HEK293 (cell line): ENCODE measurements around the gene PRKCZ.

Experiments
- MEIS1 ChIP-seq: sonication (generic); formaldehyde crosslinking; IDR thresholded peaks from 2 replicates; pipeline ENCODE4 v1.8.1; 2022; ENCODE audit warnings: missing genetic modification reagents, mild to moderate bottlenecking, borderline replicate concordance
- ZBTB7A ChIP-seq: fragments of 450-650 bp; formaldehyde crosslinking; IDR thresholded peaks from 2 replicates; pipeline ENCODE4 v1.5.1; 2016; ENCODE audit warnings: low read depth, missing biosample characterization, missing genetic modification characterization
- ZNF121 ChIP-seq: fragments of 450-650 bp; formaldehyde crosslinking; IDR thresholded peaks from 2 replicates; pipeline ENCODE4 v1.5.1; 2016; ENCODE audit warnings: missing biosample characterization, missing genetic modification characterization
- ZNF324 ChIP-seq: fragments of 450-650 bp; formaldehyde crosslinking; IDR thresholded peaks from 2 replicates; pipeline ENCODE4 v1.5.1; 2016; ENCODE audit warnings: missing biosample characterization, missing genetic modification characterization
- ZNF391 ChIP-seq: fragments of 450-650 bp; formaldehyde crosslinking; IDR thresholded peaks from 2 replicates; pipeline ENCODE4 v1.5.1; 2016; ENCODE audit warnings: low read depth, missing biosample characterization, missing genetic modification characterization, borderline replicate concordance
- ZNF501 ChIP-seq: fragments of 450-650 bp; formaldehyde crosslinking; IDR thresholded peaks from 2 replicates; pipeline ENCODE4 v1.5.1; 2016; ENCODE audit warnings: missing biosample characterization, missing genetic modification characterization
- ZNF629 ChIP-seq: fragments of 450-650 bp; formaldehyde crosslinking; IDR thresholded peaks from 2 replicates; pipeline ENCODE4 v1.5.1; 2017; ENCODE audit warnings: missing biosample characterization, missing genetic modification characterization
- ZNF660 ChIP-seq: fragments of 450-650 bp; IDR thresholded peaks from 2 replicates; pipeline ENCODE4 v1.5.1; 2018; ENCODE audit warnings: missing biosample characterization, mild to moderate bottlenecking, missing genetic modification characterization
- ZNF830 ChIP-seq: fragments of 450-650 bp; IDR thresholded peaks from 2 replicates; pipeline ENCODE4 v1.5.0; 2018; ENCODE audit warnings: missing biosample characterization, missing genetic modification characterization, low read depth, mild to moderate bottlenecking, moderate library complexity
- TF ChIP-seq, protein P1 (sequence below): fragments of 450-650 bp; formaldehyde crosslinking; IDR thresholded peaks from 2 replicates; pipeline ENCODE4 v1.5.1; 2017; ENCODE audit warnings: missing biosample characterization, mild to moderate bottlenecking, missing genetic modification characterization, moderate library complexity
- TF ChIP-seq, protein P2 (sequence below): fragments of 450-650 bp; formaldehyde crosslinking; IDR thresholded peaks from 2 replicates; pipeline ENCODE4 v1.5.1; 2016; ENCODE audit warnings: missing biosample characterization, missing genetic modification characterization
- TF ChIP-seq, protein P3 (sequence below): fragments of 450-650 bp; formaldehyde crosslinking; IDR thresholded peaks from 2 replicates; pipeline ENCODE4 v1.5.1; 2016; ENCODE audit warnings: missing biosample characterization, missing genetic modification characterization

DNA sequence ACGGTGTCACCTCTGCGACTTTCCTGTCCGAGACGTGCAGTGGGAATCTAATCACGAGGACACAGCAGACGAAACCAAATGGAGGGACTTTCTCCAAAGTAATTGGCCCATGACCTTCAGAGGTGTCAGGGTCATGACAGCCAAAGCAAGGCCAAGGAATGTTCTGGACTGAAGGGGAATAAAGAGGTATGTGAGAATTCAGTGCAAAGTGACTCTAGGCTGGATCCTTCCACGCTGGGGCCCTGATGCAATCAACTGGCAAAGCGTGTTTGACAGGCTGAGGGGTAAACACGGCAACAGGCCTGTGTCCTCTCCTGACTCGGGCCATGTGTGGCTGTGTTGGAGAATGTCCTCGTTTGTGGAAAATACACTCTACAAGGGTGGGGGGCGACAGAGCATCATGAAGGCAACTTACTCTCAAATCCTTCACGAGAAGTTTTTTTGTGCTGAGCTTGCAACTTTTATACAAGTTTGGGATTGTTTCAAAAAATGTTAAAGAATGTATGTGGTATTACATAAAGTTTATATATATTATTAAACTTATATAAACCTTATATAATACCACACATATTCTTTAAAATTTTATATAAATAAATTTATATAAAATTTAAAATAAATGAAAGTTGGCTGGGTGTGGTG, 48.3 kb upstream of the PRKCZ start:
- TF ChIP-seq ZNF830 (tag by site-specific recombination) (no peak), ZNF660 (tag by site-specific recombination) (no peak), MEIS1 (CRISPR knock-in tag) (no peak), ZBTB7A (no peak), ZNF391 (tag by site-specific recombination) (no peak), ZNF324 (tag by site-specific recombination) (no peak), ZNF629 (tag by site-specific recombination) (no peak), ZNF501 (no peak), ZNF121 (tag by site-specific recombination) (no peak)
- TF ChIP-seq, protein P1, sequence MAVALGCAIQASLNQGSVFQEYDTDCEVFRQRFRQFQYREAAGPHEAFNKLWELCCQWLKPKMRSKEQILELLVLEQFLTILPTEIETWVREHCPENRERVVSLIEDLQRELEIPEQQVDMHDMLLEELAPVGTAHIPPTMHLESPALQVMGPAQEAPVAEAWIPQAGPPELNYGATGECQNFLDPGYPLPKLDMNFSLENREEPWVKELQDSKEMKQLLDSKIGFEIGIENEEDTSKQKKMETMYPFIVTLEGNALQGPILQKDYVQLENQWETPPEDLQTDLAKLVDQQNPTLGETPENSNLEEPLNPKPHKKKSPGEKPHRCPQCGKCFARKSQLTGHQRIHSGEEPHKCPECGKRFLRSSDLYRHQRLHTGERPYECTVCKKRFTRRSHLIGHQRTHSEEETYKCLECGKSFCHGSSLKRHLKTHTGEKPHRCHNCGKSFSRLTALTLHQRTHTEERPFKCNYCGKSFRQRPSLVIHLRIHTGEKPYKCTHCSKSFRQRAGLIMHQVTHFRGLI (tag by site-specific recombination): no peak
- TF ChIP-seq, protein P2, sequence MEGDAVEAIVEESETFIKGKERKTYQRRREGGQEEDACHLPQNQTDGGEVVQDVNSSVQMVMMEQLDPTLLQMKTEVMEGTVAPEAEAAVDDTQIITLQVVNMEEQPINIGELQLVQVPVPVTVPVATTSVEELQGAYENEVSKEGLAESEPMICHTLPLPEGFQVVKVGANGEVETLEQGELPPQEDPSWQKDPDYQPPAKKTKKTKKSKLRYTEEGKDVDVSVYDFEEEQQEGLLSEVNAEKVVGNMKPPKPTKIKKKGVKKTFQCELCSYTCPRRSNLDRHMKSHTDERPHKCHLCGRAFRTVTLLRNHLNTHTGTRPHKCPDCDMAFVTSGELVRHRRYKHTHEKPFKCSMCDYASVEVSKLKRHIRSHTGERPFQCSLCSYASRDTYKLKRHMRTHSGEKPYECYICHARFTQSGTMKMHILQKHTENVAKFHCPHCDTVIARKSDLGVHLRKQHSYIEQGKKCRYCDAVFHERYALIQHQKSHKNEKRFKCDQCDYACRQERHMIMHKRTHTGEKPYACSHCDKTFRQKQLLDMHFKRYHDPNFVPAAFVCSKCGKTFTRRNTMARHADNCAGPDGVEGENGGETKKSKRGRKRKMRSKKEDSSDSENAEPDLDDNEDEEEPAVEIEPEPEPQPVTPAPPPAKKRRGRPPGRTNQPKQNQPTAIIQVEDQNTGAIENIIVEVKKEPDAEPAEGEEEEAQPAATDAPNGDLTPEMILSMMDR (tag by site-specific recombination): no peak
- TF ChIP-seq, protein P3, sequence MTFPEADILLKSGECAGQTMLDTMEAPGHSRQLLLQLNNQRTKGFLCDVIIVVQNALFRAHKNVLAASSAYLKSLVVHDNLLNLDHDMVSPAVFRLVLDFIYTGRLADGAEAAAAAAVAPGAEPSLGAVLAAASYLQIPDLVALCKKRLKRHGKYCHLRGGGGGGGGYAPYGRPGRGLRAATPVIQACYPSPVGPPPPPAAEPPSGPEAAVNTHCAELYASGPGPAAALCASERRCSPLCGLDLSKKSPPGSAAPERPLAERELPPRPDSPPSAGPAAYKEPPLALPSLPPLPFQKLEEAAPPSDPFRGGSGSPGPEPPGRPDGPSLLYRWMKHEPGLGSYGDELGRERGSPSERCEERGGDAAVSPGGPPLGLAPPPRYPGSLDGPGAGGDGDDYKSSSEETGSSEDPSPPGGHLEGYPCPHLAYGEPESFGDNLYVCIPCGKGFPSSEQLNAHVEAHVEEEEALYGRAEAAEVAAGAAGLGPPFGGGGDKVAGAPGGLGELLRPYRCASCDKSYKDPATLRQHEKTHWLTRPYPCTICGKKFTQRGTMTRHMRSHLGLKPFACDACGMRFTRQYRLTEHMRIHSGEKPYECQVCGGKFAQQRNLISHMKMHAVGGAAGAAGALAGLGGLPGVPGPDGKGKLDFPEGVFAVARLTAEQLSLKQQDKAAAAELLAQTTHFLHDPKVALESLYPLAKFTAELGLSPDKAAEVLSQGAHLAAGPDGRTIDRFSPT (tag by site-specific recombination): no peak
